K562 (cell line): ENCODE results near the gene CCNB1IP1. TPM values are rescaled to one million over a fixed set of nuclear protein-coding genes. Genes with fewer than 3 reads are reported as not detected.

Source experiments
- ASH1L ChIP-seq: fragments of 450-650 bp; IDR thresholded peaks from 2 replicates; pipeline ENCODE4 v1.6.1; 2018; ENCODE audit warnings: borderline replicate concordance, mild to moderate bottlenecking, low read depth; ENCODE audit not compliant: partially characterized antibody
- ATF7 ChIP-seq: fragments of 450-650 bp; IDR thresholded peaks from 2 replicates; pipeline ENCODE4 v1.7.1; 2014; ENCODE audit warnings: mild to moderate bottlenecking, moderate library complexity
- BDP1 ChIP-seq: IDR thresholded peaks from 3 replicates; pipeline ENCODE4 v1.6.1; 2011; ENCODE audit not compliant: insufficient read length, insufficient read depth
- ERF ChIP-seq: fragments of 450-650 bp; formaldehyde crosslinking; IDR thresholded peaks from 2 replicates; pipeline ENCODE4 v1.4.0; 2020; ENCODE audit warnings: mild to moderate bottlenecking, mixed read lengths
- FOS ChIP-seq: IDR thresholded peaks from 3 replicates; pipeline ENCODE4 v1.6.1; 2011; ENCODE audit not compliant: insufficient read length; ENCODE audit errors: extremely low read depth
- HIVEP1 ChIP-seq: fragments of 250-450 bp; sonication (Bioruptor Pico); IDR thresholded peaks from 2 replicates; pipeline ENCODE4 v1.4.0; 2020; ENCODE audit warnings: mild to moderate bottlenecking
- KLF16 ChIP-seq: IDR thresholded peaks from 2 replicates; pipeline ENCODE4 v1.6.1; 2016; ENCODE audit warnings: antibody characterized with exemption
- MCM3 ChIP-seq: fragments of 450-650 bp; IDR thresholded peaks from 2 replicates; pipeline ENCODE4 v1.6.1; 2016
- NFIC ChIP-seq: fragments of 450-650 bp; IDR thresholded peaks from 2 replicates; pipeline ENCODE4 v1.6.1; 2017; ENCODE audit warnings: mild to moderate bottlenecking, inconsistent platforms
- NR2C2 ChIP-seq, 2 experiments: fragments of 200-800 bp in 1 of 2; sonication (Bioruptor generic) in 1 of 2; sonication (generic) in 1 of 2; formaldehyde crosslinking in 1 of 2; IDR thresholded peaks; 2 replicates each; pipeline versions ENCODE4 v1.6.1 to v1.8.0; 2016 to 2022; ENCODE audit warnings: mild to moderate bottlenecking in 1 of 2, missing compliant biosample characterization in 1 of 2, missing genetic modification characterization in 1 of 2, missing genetic modification reagents in 1 of 2
- PPARD ChIP-seq: fragments of 250-450 bp; sonication (Bioruptor Pico); IDR thresholded peaks from 2 replicates; pipeline ENCODE4 v1.8.0; 2022; ENCODE audit warnings: inconsistent platforms, mild to moderate bottlenecking, moderate library complexity
- RB1 ChIP-seq: fragments of 450-650 bp; IDR thresholded peaks from 2 replicates; pipeline ENCODE4 v1.6.1; 2017; ENCODE audit warnings: low read depth, mild to moderate bottlenecking
- SMARCA5 ChIP-seq: fragments of 450-650 bp; IDR thresholded peaks from 2 replicates; pipeline ENCODE4 v1.6.1; 2016
- SRSF1 ChIP-seq: fragments of 200-400 bp; formaldehyde crosslinking; IDR thresholded peaks from 2 replicates; pipeline ENCODE4 v1.6.1; 2017; ENCODE audit warnings: mild to moderate bottlenecking, low read depth, low read length, moderate library complexity
- STAT5A ChIP-seq: IDR thresholded peaks from 2 replicates; pipeline ENCODE4 v1.6.1; 2012; ENCODE audit warnings: low read length, inconsistent platforms, borderline replicate concordance
- ZNF12 ChIP-seq: sonication (generic); formaldehyde crosslinking; IDR thresholded peaks from 2 replicates; pipeline ENCODE4 v1.4.0; 2020; ENCODE audit warnings: mild to moderate bottlenecking, missing genetic modification reagents
- ZNF165 ChIP-seq: fragments of 250-450 bp; sonication (Bioruptor Pico); IDR thresholded peaks from 2 replicates; pipeline ENCODE4 v1.4.0; 2020; ENCODE audit warnings: borderline replicate concordance
- ZNF384 ChIP-seq: IDR thresholded peaks from 2 replicates; pipeline ENCODE4 v1.6.1; 2012; ENCODE audit warnings: low read depth, low read length, improper control_type of control experiment
- ZNF57 ChIP-seq: fragments of 450-650 bp; formaldehyde crosslinking; IDR thresholded peaks from 2 replicates; pipeline ENCODE4 v1.4.0; 2020; ENCODE audit warnings: mild to moderate bottlenecking, moderate library complexity
- ZSCAN29 ChIP-seq: fragments of 450-650 bp; IDR thresholded peaks from 2 replicates; pipeline ENCODE4 v1.6.1; 2017
- polyA plus RNA-seq, 8 experiments: library from polyadenylated mRNA; depleted of rRNA in 4 of 8; stranded (reverse) in 5 of 8; unstranded in 3 of 8; fragments of >200 nt; fragmentation: Nextera tagmentation in 2 of 8; fragmentation: Illumina TruSeq in 1 of 8; extraction: Ambion mirVana in 2 of 8; extraction: Trizol in 1 of 8; gene quantifications; 2 replicates each; pipeline versions ENCODE4 v1.2.1 to v1.2.3, GENCODE V29; 2011 to 2014; ENCODE audit warnings: inconsistent platforms in 1 of 8, missing spikeins in 1 of 8
- total RNA-seq, 7 experiments: library from RNA; depleted of rRNA in 6 of 7; stranded (reverse); fragments of >200 nt in 6 of 7; fragmentation: Illumina TruSeq in 2 of 7; extraction: Trizol in 2 of 7; gene quantifications; 2 replicates each; pipeline versions ENCODE4 v1.2.1 to v1.2.3, GENCODE V29; 2011 to 2021; ENCODE audit warnings: low replicate concordance in 1 of 7
- TF ChIP-seq, protein P1 (sequence below): IDR thresholded peaks from 2 replicates; pipeline ENCODE4 v1.6.1; 2011; ENCODE audit warnings: borderline replicate concordance, low read depth, mild to moderate bottlenecking, moderate library complexity, low read length; ENCODE audit not compliant: insufficient read depth, poor library complexity, severe bottlenecking
- TF ChIP-seq, protein P2 (sequence below): fragments of 450-650 bp; IDR thresholded peaks from 2 replicates; pipeline ENCODE4 v1.6.1; 2016; ENCODE audit warnings: missing biosample characterization, missing genetic modification characterization
- TF ChIP-seq, protein P3 (sequence below): IDR thresholded peaks from 3 replicates; pipeline ENCODE4 v1.6.1; 2011; ENCODE audit warnings: borderline replicate concordance, mild to moderate bottlenecking; ENCODE audit not compliant: insufficient read length, insufficient read depth
- TF ChIP-seq, protein P4 (sequence below): fragments of 450-650 bp; IDR thresholded peaks from 2 replicates; pipeline ENCODE4 v1.6.1; 2014; ENCODE audit warnings: low read depth, mild to moderate bottlenecking, moderate library complexity, borderline replicate concordance

Gene CCNB1IP1
- total and polyA plus RNA-seq, 9 of the 15 experiments (the other 6 are each of a cell fraction or from before 2014, with no cell fraction given), result 51.8 to 152 (median 81.0) TPM

DNA sequence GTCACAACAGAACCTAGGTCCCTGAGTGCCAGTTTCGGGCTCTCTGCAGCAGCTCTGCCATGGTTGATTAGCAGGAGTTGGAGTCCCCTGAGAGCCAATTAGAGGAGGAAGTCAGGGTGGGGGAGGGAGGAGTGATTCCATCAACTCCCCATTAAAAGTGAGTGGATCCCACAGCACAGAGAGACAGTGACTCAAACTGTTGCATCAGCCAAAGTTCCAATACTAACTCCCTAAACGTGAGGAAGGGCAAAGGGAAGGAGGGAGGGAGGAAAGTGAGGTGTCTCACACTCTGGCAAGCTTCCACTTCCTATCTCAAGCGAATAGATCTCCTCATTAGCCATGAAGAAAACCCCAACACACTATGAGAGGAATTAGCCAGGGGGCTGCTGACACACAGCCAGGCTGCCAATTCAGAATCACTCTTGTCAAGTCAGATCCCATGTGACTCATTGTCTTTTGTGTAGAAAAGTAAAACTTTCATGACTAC lies 70.4 kb downstream of the CCNB1IP1 start (continued):
- TF ChIP-seq KLF16, result no peak
- no peak for TF ChIP-seq FOS
- TF ChIP-seq, protein P1, sequence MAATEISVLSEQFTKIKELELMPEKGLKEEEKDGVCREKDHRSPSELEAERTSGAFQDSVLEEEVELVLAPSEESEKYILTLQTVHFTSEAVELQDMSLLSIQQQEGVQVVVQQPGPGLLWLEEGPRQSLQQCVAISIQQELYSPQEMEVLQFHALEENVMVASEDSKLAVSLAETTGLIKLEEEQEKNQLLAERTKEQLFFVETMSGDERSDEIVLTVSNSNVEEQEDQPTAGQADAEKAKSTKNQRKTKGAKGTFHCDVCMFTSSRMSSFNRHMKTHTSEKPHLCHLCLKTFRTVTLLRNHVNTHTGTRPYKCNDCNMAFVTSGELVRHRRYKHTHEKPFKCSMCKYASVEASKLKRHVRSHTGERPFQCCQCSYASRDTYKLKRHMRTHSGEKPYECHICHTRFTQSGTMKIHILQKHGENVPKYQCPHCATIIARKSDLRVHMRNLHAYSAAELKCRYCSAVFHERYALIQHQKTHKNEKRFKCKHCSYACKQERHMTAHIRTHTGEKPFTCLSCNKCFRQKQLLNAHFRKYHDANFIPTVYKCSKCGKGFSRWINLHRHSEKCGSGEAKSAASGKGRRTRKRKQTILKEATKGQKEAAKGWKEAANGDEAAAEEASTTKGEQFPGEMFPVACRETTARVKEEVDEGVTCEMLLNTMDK, result no peak
- TF ChIP-seq SRSF1, result no peak
- no peak for TF ChIP-seq SMARCA5
- TF ChIP-seq ERF (CRISPR knock-in tag), result no peak
- TF ChIP-seq BDP1, result no peak
- TF ChIP-seq STAT5A, result no peak
- TF ChIP-seq ZSCAN29, result no peak
- no peak for TF ChIP-seq ZNF165 (CRISPR knock-in tag)
- TF ChIP-seq, protein P2, sequence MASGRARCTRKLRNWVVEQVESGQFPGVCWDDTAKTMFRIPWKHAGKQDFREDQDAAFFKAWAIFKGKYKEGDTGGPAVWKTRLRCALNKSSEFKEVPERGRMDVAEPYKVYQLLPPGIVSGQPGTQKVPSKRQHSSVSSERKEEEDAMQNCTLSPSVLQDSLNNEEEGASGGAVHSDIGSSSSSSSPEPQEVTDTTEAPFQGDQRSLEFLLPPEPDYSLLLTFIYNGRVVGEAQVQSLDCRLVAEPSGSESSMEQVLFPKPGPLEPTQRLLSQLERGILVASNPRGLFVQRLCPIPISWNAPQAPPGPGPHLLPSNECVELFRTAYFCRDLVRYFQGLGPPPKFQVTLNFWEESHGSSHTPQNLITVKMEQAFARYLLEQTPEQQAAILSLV (tag), result peak; percentile 84
- no peak for TF ChIP-seq ZNF57
- no peak for TF ChIP-seq NR2C2 (CRISPR knock-in tag; IDR thresholded peaks at IDR 0.05)
- TF ChIP-seq NR2C2 (tag; IDR thresholded peaks at IDR 0.05), result no peak
- TF ChIP-seq MCM3, result no peak
- TF ChIP-seq, protein P3, sequence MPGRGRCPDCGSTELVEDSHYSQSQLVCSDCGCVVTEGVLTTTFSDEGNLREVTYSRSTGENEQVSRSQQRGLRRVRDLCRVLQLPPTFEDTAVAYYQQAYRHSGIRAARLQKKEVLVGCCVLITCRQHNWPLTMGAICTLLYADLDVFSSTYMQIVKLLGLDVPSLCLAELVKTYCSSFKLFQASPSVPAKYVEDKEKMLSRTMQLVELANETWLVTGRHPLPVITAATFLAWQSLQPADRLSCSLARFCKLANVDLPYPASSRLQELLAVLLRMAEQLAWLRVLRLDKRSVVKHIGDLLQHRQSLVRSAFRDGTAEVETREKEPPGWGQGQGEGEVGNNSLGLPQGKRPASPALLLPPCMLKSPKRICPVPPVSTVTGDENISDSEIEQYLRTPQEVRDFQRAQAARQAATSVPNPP, result no peak
- TF ChIP-seq PPARD, result no peak
- TF ChIP-seq, protein P4, sequence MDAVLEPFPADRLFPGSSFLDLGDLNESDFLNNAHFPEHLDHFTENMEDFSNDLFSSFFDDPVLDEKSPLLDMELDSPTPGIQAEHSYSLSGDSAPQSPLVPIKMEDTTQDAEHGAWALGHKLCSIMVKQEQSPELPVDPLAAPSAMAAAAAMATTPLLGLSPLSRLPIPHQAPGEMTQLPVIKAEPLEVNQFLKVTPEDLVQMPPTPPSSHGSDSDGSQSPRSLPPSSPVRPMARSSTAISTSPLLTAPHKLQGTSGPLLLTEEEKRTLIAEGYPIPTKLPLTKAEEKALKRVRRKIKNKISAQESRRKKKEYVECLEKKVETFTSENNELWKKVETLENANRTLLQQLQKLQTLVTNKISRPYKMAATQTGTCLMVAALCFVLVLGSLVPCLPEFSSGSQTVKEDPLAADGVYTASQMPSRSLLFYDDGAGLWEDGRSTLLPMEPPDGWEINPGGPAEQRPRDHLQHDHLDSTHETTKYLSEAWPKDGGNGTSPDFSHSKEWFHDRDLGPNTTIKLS, result no peak
- no peak for TF ChIP-seq RB1
- no peak for TF ChIP-seq ASH1L
- TF ChIP-seq NFIC, result peak; percentile 44; the same call in 1 of the 2 replicates
- no peak for TF ChIP-seq ZNF12
- TF ChIP-seq ZNF384, result no peak
- TF ChIP-seq ATF7, result peak; percentile 65
- no peak for TF ChIP-seq HIVEP1 (CRISPR knock-in tag)
